Urinary bladder (tissue), 4 donors: ENCODE results near the gene POLR2A. TPM values are rescaled to one million over a fixed set of nuclear protein-coding genes. Genes with fewer than 3 reads are reported as not detected.

Experiments used
- DNase-seq: peaks from one replicate; pipeline ENCODE4 v3.0.0-alpha.2; 2015; ENCODE audit errors: extremely low spot score
- H3K27ac ChIP-seq: one replicate; pipeline ENCODE4 v1.5.1; 2013; ENCODE audit warnings: low read depth, mild to moderate bottlenecking, moderate library complexity
- H3K36me3 ChIP-seq: one replicate; pipeline ENCODE4 v1.6.1; 2013; ENCODE audit warnings: mild to moderate bottlenecking, moderate library complexity; ENCODE audit not compliant: insufficient read depth
- H3K4me1 ChIP-seq: one replicate; pipeline ENCODE4 v1.6.1; 2013; ENCODE audit warnings: mild to moderate bottlenecking, moderate library complexity; ENCODE audit not compliant: insufficient read depth
- H3K4me3 ChIP-seq: one replicate; pipeline ENCODE4 v1.5.1; 2013; ENCODE audit warnings: low read depth, low read length
- WGBS: extraction: QIAGEN DNeasy Blood & Tissue Kit; methylation state at CpG from one replicate; pipeline ENCODE4 v1.1.7; 2013; 5-methylcytosine and 5-hydroxymethylcytosine counted together
- polyA plus RNA-seq: library from polyadenylated mRNA; stranded (reverse); fragments of 200-250 nt; gene quantifications from one replicate; pipeline ENCODE4 v1.2.3, GENCODE V29; 2013
- total RNA-seq: library from RNA; depleted of rRNA; stranded (reverse); fragments of >200 nt; gene quantifications from one replicate; pipeline ENCODE4 v1.2.3, GENCODE V29; 2014
- donor health status: healthy with polysubstance abuse.
- donor health status: healthy.

Gene POLR2A
- total RNA-seq (52.3 TPM), polyA plus RNA-seq (32.2 TPM)

- peak; percentile 95 for DNase-seq
- Histone ChIP-seq H3K4me3 (peak within 1 kb of the TSS; percentile 60), H3K36me3 (no peaks in the 10 kb centered on the region), H3K27ac (peak within 1 kb of the TSS; percentile 100), H3K4me1 (no peaks in the 10 kb centered on the region)
- under 1% methylated on average over 64 of the region's 64 CpGs for WGBS
Observed at GRCh38 chr17:7484067-7484918, at the start of gene POLR2A. Gene POLR2A, plus strand, starts transcription at chr17:7484366.

- 8% methylated on average over 49 of the region's 49 CpGs for WGBS
- Histone ChIP-seq H3K27ac (peak overlapping the region; percentile 47), H3K36me3 (no peaks in the 10 kb centered on the region), H3K4me1 (peaks cover 2% of the 10 kb centered on the region), H3K4me3 (peak overlapping the region; percentile 37)
- DNase-seq, result no peak
Observed at GRCh38 chr17:7435676-7436555, 48.2 kb upstream of the POLR2A start.

GRCh38 chr17:7436556-7437368 lies 47.4 kb upstream of the POLR2A start:
- no peaks in the 10 kb centered on the region for H3K36me3 ChIP-seq
- peaks cover 2% of the 10 kb centered on the region for H3K4me1 ChIP-seq
- peak overlapping the region; percentile 17 for H3K4me3 ChIP-seq
- WGBS, result 5% methylated on average over 92 of the region's 92 CpGs
- H3K27ac ChIP-seq, result peak overlapping the region; percentile 15
- no peak for DNase-seq

GRCh38 chr17:7437369-7437863 lies 46.8 kb upstream of the POLR2A start:
- Histone ChIP-seq H3K36me3 (no peaks in the 10 kb centered on the region), H3K4me1 (peaks cover 2% of the 10 kb centered on the region), H3K4me3 (peak overlapping the region; percentile 17), H3K27ac (peak overlapping the region; percentile 15)
- no peak for DNase-seq
- 22% methylated on average over 31 of the region's 31 CpGs for WGBS

DNA sequence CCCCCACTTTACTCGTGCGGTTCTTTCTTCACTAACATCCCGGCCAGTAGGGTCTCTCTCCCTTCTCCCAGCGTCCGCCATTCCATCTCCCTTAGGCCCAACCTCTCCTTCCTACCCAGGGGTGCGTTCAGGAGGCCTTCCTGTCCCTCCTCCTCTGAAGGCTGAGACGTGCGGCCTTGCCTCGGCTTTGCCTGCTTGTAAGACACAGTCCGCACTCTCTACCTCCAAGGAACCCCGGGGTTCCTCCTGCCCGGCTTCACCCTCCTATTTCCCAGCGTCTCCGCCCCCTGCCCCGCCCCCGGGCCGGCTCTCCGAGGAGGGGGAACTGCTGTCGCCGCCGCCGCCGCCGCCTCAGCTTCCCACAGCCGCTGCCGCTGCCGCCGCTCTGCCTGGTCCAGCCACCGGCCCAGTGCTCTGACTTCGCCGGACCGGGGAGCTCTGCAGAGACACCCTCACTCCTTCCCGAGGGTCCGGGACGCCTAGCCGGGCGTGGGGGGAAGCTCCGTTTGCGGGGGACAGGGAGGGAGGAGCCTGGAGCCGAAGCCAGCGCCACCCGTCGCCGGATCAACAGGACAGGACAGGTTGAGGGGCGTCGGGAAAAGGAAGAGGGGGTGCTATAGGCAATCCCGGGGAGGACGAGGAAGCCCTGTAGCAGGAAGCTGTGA lies 46.1 kb upstream of the POLR2A start:
- H3K4me3 ChIP-seq, result no peak overlapping the region
- H3K4me1 ChIP-seq, result peaks cover 2% of the 10 kb centered on the region
- DNase-seq, result no peak
- no peak overlapping the region for H3K27ac ChIP-seq
- 13% methylated on average over 48 of the region's 48 CpGs for WGBS
- H3K36me3 ChIP-seq, result no peaks in the 10 kb centered on the region

GRCh38 chr17:7438656-7439460 lies 45.3 kb upstream of the POLR2A start:
- Histone ChIP-seq H3K4me1 (peaks cover 2% of the 10 kb centered on the region), H3K27ac (no peak overlapping the region), H3K4me3 (no peak overlapping the region), H3K36me3 (no peaks in the 10 kb centered on the region)
- WGBS, result 60% methylated on average over 11 of the region's 11 CpGs
- DNase-seq, result no peak

GRCh38 chr17:7439462-7440112 lies 44.6 kb upstream of the POLR2A start, which contains the start of gene FGF11:
Gene FGF11, plus strand, starts transcription at chr17:7439512. Its CDS starts 109 bp downstream, at chr17:7439621.
- no peak for DNase-seq
- WGBS, result 3% methylated on average over 50 of the region's 50 CpGs
- H3K27ac ChIP-seq, result no peak within 1 kb of the TSS
- H3K4me3 ChIP-seq, result peak within 1 kb of the TSS; percentile 24
- no peaks in the 10 kb centered on the region for H3K36me3 ChIP-seq
- peaks cover 2% of the 10 kb centered on the region for H3K4me1 ChIP-seq

GRCh38 chr17:7440113-7440833 lies 43.9 kb upstream of the POLR2A start:
- 4% methylated on average over 46 of the region's 46 CpGs for WGBS
- no peak for DNase-seq
- H3K36me3 ChIP-seq, result no peaks in the 10 kb centered on the region
- peak overlapping the region; percentile 24 for H3K4me3 ChIP-seq
- no peak overlapping the region for H3K27ac ChIP-seq
- H3K4me1 ChIP-seq, result peaks cover 2% of the 10 kb centered on the region

DNA sequence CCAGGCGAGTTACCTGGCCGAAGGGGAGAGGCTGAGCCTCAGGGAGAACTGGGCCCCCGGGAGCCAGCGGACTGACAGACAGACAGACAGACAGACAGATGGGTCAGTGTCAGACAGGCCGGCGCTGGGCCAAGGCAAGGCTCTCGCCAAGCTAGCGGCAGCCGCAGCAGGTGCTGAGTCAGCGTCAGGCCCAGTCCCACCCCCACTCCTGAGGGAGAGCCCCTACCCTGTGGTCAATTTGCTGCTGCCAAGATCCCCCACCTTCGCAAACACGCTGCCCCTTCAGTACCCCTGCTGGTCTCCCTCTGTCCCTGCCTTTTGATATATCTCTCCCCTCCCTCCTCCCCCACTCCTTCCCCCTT lies 43.4 kb upstream of the POLR2A start:
- H3K27ac ChIP-seq, result no peak overlapping the region
- 15% methylated on average over 12 of the region's 12 CpGs for WGBS

GRCh38 chr17:7441266-7441665 lies 42.9 kb upstream of the POLR2A start:
- Histone ChIP-seq H3K4me3 (no peak overlapping the region), H3K27ac (no peak overlapping the region), H3K4me1 (peaks cover 2% of the 10 kb centered on the region), H3K36me3 (no peaks in the 10 kb centered on the region)
- no peak for DNase-seq
- 67% methylated on average over 7 of the region's 7 CpGs for WGBS

More for the DNA sequence above, 43.4 kb upstream of the POLR2A start:
- H3K36me3 ChIP-seq, result no peaks in the 10 kb centered on the region
- no peak for DNase-seq
- H3K4me3 ChIP-seq, result no peak overlapping the region
- H3K4me1 ChIP-seq, result peaks cover 2% of the 10 kb centered on the region

GRCh38 chr17:7442142-7442541 lies 42.0 kb upstream of the POLR2A start:
- 95% methylated on average over 2 of the region's 2 CpGs for WGBS
- peaks cover 2% of the 10 kb centered on the region for H3K4me1 ChIP-seq
- no peak for DNase-seq

More at GRCh38 chr17:7442142-7442541, 42.0 kb upstream of the POLR2A start:
- Histone ChIP-seq H3K36me3 (no peaks in the 10 kb centered on the region), H3K27ac (no peak overlapping the region), H3K4me3 (no peak overlapping the region)
